Measurements from ENCODE around the gene FGFR3. TPM values are rescaled to one million over a fixed set of nuclear protein-coding genes. Genes with fewer than 3 reads are reported as not detected.

FGFR3 gene
- total RNA-seq, 2 donors from 2014 or later: 8.7 to 78.2 TPM

- WGBS: 92% methylated on average over 45 of the region's 56 CpGs
- Histone ChIP-seq H3K27me3 (replicated peaks; ENCODE audit: insufficient read depth) (no peaks in the 10 kb centered on the region), H3K4me3 (no peak overlapping the region), H3K4me1 (replicated peaks) (no peaks in the 10 kb centered on the region), H3K27ac (no peak overlapping the region), H3K36me3 (no peaks in the 10 kb centered on the region), H3K9me3 (no peaks in the 10 kb centered on the region)
- no peak for TF ChIP-seq POLR2AphosphoS5 (IDR thresholded peaks at IDR 0.05)
- DNase-seq (ENCODE audit: low spot score): no peak
- intact Hi-C loops (cut with DNase I): no loop called here
Measured at GRCh38 chr4:1801286-1801958, 8.3 kb downstream of the FGFR3 start.

DNA sequence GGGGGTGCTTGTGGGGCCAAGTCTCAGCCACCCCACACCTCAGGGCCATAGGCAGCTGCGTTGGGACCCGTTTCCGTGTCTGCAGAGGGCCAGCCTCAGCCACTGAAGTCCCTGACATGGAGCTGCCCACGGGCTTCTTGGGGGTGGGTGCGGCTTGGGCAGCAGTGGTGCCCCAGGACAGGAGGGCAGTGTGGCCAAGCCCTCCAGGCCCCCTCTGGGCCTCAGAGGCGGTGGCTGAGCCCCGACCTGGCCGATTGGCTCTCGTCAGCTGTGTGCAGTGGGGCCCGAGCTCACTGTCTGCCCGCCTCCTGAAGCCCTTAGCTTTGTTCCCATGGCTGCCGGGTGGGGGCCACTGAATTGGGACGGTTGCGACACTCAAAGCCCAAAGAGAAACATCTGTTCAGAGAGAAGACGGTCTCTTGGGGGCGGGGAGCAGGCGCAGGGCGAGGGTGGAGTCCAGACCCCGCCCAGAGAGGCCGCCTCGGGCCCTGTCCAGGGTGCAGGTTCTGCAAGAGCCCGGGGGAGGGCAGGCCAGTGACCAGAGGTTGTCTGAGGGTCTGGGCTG lies 9.1 kb downstream of the FGFR3 start:
- no peaks in the 10 kb centered on the region for H3K27me3 ChIP-seq (replicated peaks; ENCODE audit: insufficient read depth)
- no peaks in the 10 kb centered on the region for H3K9me3 ChIP-seq
- no peak for TF ChIP-seq POLR2A (IDR thresholded peaks at IDR 0.05)
- TF ChIP-seq, protein P1, sequence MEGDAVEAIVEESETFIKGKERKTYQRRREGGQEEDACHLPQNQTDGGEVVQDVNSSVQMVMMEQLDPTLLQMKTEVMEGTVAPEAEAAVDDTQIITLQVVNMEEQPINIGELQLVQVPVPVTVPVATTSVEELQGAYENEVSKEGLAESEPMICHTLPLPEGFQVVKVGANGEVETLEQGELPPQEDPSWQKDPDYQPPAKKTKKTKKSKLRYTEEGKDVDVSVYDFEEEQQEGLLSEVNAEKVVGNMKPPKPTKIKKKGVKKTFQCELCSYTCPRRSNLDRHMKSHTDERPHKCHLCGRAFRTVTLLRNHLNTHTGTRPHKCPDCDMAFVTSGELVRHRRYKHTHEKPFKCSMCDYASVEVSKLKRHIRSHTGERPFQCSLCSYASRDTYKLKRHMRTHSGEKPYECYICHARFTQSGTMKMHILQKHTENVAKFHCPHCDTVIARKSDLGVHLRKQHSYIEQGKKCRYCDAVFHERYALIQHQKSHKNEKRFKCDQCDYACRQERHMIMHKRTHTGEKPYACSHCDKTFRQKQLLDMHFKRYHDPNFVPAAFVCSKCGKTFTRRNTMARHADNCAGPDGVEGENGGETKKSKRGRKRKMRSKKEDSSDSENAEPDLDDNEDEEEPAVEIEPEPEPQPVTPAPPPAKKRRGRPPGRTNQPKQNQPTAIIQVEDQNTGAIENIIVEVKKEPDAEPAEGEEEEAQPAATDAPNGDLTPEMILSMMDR (IDR thresholded peaks at IDR 0.05): no peak
- no peak for TF ChIP-seq POLR2AphosphoS5 (IDR thresholded peaks at IDR 0.05)
- 77% methylated on average over 22 of the region's 22 CpGs for WGBS
- no peaks in the 10 kb centered on the region for H3K4me1 ChIP-seq (replicated peaks)
- H3K36me3 ChIP-seq: no peaks in the 10 kb centered on the region
- H3K27ac ChIP-seq: no peak overlapping the region
- H3K4me3 ChIP-seq: no peak overlapping the region
- DNase-seq (ENCODE audit: low spot score): no peak
- intact Hi-C loops (cut with DNase I): no loop called here

DNA sequence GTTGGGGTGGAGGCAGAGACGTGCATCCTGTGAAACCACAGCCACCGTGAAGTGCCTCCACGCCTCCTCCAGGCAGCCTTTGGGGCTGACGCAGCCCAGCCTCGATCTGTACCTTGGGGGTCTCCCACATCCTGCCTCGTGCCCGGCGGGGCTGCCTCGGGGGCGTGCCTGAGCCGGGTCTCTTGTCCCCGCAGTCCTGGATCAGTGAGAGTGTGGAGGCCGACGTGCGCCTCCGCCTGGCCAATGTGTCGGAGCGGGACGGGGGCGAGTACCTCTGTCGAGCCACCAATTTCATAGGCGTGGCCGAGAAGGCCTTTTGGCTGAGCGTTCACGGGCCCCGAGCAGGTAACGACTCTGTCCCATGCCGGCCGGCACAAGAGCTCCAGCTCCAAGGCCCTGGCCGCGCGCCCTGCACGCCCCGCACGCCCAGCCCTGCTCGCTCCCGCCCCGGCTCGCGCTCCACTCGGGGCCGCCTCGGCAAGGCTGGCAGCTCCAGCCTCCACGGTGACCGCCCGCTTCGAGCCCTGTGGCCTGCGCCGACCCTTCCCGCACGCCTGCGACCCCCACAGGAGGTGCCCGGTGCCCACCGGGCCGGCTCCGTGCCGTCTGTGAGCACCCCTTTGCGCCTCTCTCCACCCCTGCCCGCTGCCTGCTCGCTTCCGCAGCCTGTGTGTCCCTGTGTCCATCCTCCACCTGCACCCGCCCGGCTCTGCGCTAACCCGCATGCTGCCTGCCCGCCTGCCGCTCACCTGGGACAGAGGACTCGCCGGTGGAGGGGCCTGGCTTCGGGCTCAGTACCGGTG lies 9.8 kb downstream of the FGFR3 start:
- intact Hi-C loops (cut with DNase I): no loop called here
- Histone ChIP-seq H3K36me3 (no peaks in the 10 kb centered on the region), H3K9me3 (no peaks in the 10 kb centered on the region), H3K27ac (no peak overlapping the region), H3K4me3 (no peak overlapping the region), H3K4me1 (replicated peaks) (no peaks in the 10 kb centered on the region), H3K27me3 (replicated peaks; ENCODE audit: insufficient read depth) (no peaks in the 10 kb centered on the region)
- TF ChIP-seq POLR2AphosphoS5 (IDR thresholded peaks at IDR 0.05): no peak
- no peak for TF ChIP-seq POLR2A (IDR thresholded peaks at IDR 0.05)
- TF ChIP-seq, protein P1 (IDR thresholded peaks at IDR 0.05): no peak
- 95% methylated on average over 65 of the region's 71 CpGs for WGBS
- no peak for DNase-seq (ENCODE audit: low spot score)

DNA sequence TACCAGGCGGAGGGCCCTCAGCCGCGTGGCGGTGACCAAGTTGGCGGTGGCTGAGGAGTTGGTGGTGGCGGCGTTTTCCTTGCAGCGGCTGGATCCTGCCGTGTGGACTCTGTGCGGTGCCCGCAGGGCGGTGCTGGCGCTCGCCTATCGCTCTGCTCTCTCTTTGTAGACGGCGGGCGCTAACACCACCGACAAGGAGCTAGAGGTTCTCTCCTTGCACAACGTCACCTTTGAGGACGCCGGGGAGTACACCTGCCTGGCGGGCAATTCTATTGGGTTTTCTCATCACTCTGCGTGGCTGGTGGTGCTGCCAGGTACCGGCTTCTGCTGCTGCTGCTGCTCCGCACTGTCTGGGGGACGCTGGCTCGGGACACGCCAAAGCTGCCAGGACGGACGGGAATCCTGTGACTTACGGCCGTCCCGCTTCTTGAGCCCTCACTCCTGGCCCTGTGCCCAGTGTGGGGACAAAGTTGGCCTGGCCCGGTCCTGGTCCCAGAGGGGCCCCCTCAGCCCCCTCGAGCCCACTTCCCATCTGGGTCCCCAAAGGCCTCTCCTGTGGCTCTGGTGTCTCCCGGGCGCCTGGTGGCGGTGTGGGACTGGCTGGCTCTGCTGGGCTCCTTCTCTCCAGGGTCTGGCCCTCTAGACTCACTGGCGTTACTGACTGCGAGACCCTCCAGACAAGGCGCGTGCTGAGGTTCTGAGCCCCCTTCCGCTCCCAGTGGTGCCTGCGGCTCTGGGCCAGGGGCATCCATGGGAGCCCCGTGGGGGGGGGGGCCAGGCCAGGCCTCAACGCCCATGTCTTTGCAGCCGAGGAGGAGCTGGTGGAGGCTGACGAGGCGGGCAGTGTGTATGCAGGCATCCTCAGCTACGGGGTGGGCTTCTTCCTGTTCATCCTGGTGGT lies 10.7 kb downstream of the FGFR3 start:
- intact Hi-C loops (cut with DNase I): no loop called here
- H3K4me1 ChIP-seq (replicated peaks): peaks cover 7% of the 10 kb centered on the region
- DNase-seq (ENCODE audit: low spot score): no peak
- TF ChIP-seq POLR2AphosphoS5 (IDR thresholded peaks at IDR 0.05) (no peak), POLR2A (IDR thresholded peaks at IDR 0.05) (no peak)
- TF ChIP-seq, protein P1 (IDR thresholded peaks at IDR 0.05): no peak
- no peak overlapping the region for H3K4me3 ChIP-seq
- H3K9me3 ChIP-seq: no peaks in the 10 kb centered on the region
- H3K27me3 ChIP-seq (replicated peaks; ENCODE audit: insufficient read depth): no peaks in the 10 kb centered on the region
- 92% methylated on average over 45 of the region's 51 CpGs for WGBS
- no peaks in the 10 kb centered on the region for H3K36me3 ChIP-seq
- no peak overlapping the region for H3K27ac ChIP-seq
